Ovary (tissue), 3 donors: Measurements from ENCODE around the gene RNF126.

Experiments
- POLR2A ChIP-seq: fragments of 450-650 bp; IDR thresholded peaks from one replicate; pipeline ENCODE4 v1.6.1; 2017; ENCODE audit warnings: antibody characterized with exemption, mild to moderate bottlenecking, moderate library complexity
- TF ChIP-seq, protein P1 (sequence below), 3 donors: fragments of 450-650 bp in 2 of 3; fragments of 200-600 bp in 1 of 3; IDR thresholded peaks; one replicate each; pipeline versions ENCODE4 v1.5.1 to v1.8.0; 2016 to 2022; ENCODE audit warnings: antibody characterized with exemption in 3 of 3, mild to moderate bottlenecking in 1 of 3
- donor health status: DM: no; HTN: no; CAD: no.

- TF ChIP-seq, protein P1, sequence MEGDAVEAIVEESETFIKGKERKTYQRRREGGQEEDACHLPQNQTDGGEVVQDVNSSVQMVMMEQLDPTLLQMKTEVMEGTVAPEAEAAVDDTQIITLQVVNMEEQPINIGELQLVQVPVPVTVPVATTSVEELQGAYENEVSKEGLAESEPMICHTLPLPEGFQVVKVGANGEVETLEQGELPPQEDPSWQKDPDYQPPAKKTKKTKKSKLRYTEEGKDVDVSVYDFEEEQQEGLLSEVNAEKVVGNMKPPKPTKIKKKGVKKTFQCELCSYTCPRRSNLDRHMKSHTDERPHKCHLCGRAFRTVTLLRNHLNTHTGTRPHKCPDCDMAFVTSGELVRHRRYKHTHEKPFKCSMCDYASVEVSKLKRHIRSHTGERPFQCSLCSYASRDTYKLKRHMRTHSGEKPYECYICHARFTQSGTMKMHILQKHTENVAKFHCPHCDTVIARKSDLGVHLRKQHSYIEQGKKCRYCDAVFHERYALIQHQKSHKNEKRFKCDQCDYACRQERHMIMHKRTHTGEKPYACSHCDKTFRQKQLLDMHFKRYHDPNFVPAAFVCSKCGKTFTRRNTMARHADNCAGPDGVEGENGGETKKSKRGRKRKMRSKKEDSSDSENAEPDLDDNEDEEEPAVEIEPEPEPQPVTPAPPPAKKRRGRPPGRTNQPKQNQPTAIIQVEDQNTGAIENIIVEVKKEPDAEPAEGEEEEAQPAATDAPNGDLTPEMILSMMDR (IDR thresholded peaks at IDR 0.05): no peak
- peak; percentile 41 for TF ChIP-seq POLR2A
Measured at GRCh38 chr19:662962-663681, at the start of gene RNF126.
